A673 (cell line): ENCODE data around the gene FOXI1.

ENCODE experiments used
- EZH2 ChIP-seq: fragments of 200-600 bp; sonication (generic); IDR thresholded peaks from 2 replicates; pipeline ENCODE4 v1.6.1; 2017; ENCODE audit warnings: borderline replicate concordance, low read depth, mild to moderate bottlenecking, mixed read lengths, antibody characterized with exemption, low read length; ENCODE audit not compliant: poor library complexity, severe bottlenecking
- TF ChIP-seq, protein P1 (sequence below): fragments of 300-800, 200-600 bp; sonication (generic); conservative IDR thresholded peaks from 2 replicates; pipeline ENCODE4 v1.5.1; 2017; ENCODE audit warnings: low read depth, mild to moderate bottlenecking, antibody characterized with exemption, low read length, moderate library complexity, mixed read lengths

DNA sequence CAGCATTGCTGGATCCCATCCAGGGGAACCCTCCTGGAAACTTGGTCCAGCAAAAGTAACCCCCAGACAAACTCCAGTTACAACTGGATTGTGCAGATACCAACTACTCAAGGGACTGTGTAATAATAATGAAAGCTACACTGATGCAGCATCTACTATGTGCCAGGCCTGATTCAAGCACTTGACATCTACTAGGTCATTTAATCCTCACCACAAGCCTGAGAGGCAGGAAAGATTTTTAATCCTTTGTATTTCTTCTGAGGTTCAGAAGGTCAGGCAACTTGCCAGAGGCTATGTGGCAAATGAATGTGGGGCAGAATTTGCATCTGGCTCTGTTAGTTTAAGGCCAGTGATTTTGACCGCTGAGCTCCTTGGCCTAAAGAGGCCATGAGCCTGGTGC is 29.5 kb upstream of the FOXI1 start:
- TF ChIP-seq, protein P1, sequence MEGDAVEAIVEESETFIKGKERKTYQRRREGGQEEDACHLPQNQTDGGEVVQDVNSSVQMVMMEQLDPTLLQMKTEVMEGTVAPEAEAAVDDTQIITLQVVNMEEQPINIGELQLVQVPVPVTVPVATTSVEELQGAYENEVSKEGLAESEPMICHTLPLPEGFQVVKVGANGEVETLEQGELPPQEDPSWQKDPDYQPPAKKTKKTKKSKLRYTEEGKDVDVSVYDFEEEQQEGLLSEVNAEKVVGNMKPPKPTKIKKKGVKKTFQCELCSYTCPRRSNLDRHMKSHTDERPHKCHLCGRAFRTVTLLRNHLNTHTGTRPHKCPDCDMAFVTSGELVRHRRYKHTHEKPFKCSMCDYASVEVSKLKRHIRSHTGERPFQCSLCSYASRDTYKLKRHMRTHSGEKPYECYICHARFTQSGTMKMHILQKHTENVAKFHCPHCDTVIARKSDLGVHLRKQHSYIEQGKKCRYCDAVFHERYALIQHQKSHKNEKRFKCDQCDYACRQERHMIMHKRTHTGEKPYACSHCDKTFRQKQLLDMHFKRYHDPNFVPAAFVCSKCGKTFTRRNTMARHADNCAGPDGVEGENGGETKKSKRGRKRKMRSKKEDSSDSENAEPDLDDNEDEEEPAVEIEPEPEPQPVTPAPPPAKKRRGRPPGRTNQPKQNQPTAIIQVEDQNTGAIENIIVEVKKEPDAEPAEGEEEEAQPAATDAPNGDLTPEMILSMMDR: no peak
- no peak for TF ChIP-seq EZH2
